HepG2 (cell line): ENCODE data around the gene PRR33. TPM values are rescaled to one million over a fixed set of nuclear protein-coding genes. Genes with fewer than 3 reads are reported as not detected.

Experiments used
- ATAC-seq: fragments of 200-7000 bp; cut with Tn5 transposase; 3 replicates; pipeline ENCODE4 v1.9.1; 2020; ENCODE audit warnings: mild to moderate bottlenecking, moderate library complexity
- BruUV-seq: library from RNA; stranded (reverse); fragments of 400-500 nt; replicated peaks from 2 replicates; lab custom pipeline; 2021; lab: Mats Ljungman, UMichigan
- CTCF ChIA-PET: fragments of 300-600 bp; formaldehyde crosslinking; extraction: SDS; loops from one replicate; lab custom pipeline; 2021; ENCODE audit warnings: low total read pairs, inconsistent platforms, low intra/inter-chr PET ratio; lab: Yijun Ruan, JAX
- POLR2A ChIA-PET: fragments of 350-600 bp; sonication (Branson Sonifier 250); formaldehyde crosslinking; loops from one replicate; lab custom pipeline; 2020; ENCODE audit warnings: antibody characterized with exemption, inconsistent platforms; lab: Yijun Ruan, JAX
- DNase-seq: peaks from one replicate; pipeline ENCODE4 v3.0.0-alpha.2; 2015; ENCODE audit warnings: low spot score
- FAIRE-seq: peaks from 3 replicates; lab custom pipeline; 2011; peaks lifted over from hg19 to GRCh38; lab: Jason Lieb, UNC
- H2AFZ ChIP-seq: one replicate; pipeline ENCODE4 v1.6.1; 2011; ENCODE audit warnings: low read length, inconsistent platforms
- H3K27ac ChIP-seq: fragments of 300-600 bp; 3 replicates; pipeline ENCODE4 v1.8.0; 2011; ENCODE audit warnings: mixed run types, mild to moderate bottlenecking, mixed read lengths, low read length, inconsistent platforms; ENCODE audit not compliant: insufficient read depth; ENCODE audit errors: extremely low read length
- H3K27me3 ChIP-seq, 2 experiments: fragments of 200-600 bp in 1 of 2; 2 replicates in 1 of 2; 3 replicates in 1 of 2; pipeline versions ENCODE4 v1.6.0 to v1.8.0; 2011; ENCODE audit warnings: low read length in 2 of 2, mild to moderate bottlenecking in 2 of 2, moderate library complexity in 2 of 2, inconsistent platforms in 1 of 2; ENCODE audit not compliant: insufficient read depth in 2 of 2, control insufficient read depth in 1 of 2
- H3K36me3 ChIP-seq, 2 experiments: fragments of 200-600 bp in 1 of 2; replicated peaks in 1 of 2; 2 replicates in 1 of 2; 3 replicates in 1 of 2; pipeline versions ENCODE4 v1.5.1 to v1.8.0; 2011; ENCODE audit warnings: low read length in 2 of 2, inconsistent platforms in 1 of 2; ENCODE audit not compliant: insufficient read depth in 2 of 2, control insufficient read depth in 1 of 2
- H3K4me1 ChIP-seq: 2 replicates; pipeline ENCODE4 v1.5.1; 2012; ENCODE audit warnings: low read length, inconsistent platforms; ENCODE audit not compliant: insufficient read depth
- H3K4me2 ChIP-seq: 2 replicates; pipeline ENCODE4 v1.6.0; 2011; ENCODE audit warnings: low read depth, low read length, inconsistent platforms
- H3K4me3 ChIP-seq, 3 experiments: fragments of 200-600 bp in 1 of 3; sonication (generic), shearing (Covaris generic) in 1 of 3; replicated peaks in 1 of 3; 2 replicates each; pipeline ENCODE4 v1.5.1; 2011 to 2016; ENCODE audit warnings: low read length in 3 of 3, inconsistent platforms in 2 of 3, low read depth in 2 of 3, mild to moderate bottlenecking in 2 of 3, control low read depth in 1 of 3, mixed read lengths in 1 of 3; ENCODE audit not compliant: insufficient read depth in 1 of 3
- H3K79me2 ChIP-seq: one replicate; pipeline ENCODE4 v1.6.1; 2011; ENCODE audit warnings: low read length, inconsistent platforms; ENCODE audit not compliant: insufficient read depth
- H3K9ac ChIP-seq: 2 replicates; pipeline ENCODE4 v1.6.0; 2011; ENCODE audit warnings: mild to moderate bottlenecking, low read depth, low read length, inconsistent platforms; ENCODE audit not compliant: insufficient read depth
- H3K9me3 ChIP-seq: 2 replicates; pipeline ENCODE4 v1.5.1; 2012; ENCODE audit warnings: mild to moderate bottlenecking, low read length
- H4K20me1 ChIP-seq: 2 replicates; pipeline ENCODE4 v1.6.0; 2011; ENCODE audit warnings: inconsistent platforms, mild to moderate bottlenecking, low read length, moderate library complexity; ENCODE audit not compliant: insufficient read depth
- SMARCC2 ChIP-seq: fragments of 450-650 bp; IDR thresholded peaks from 2 replicates; pipeline ENCODE4 v1.6.1; 2017; ENCODE audit warnings: antibody characterized with exemption, mild to moderate bottlenecking
- ZBTB38 ChIP-seq: sonication (generic); formaldehyde crosslinking; IDR thresholded peaks from 2 replicates; pipeline ENCODE4 v1.5.1; 2020; ENCODE audit warnings: mild to moderate bottlenecking, missing genetic modification reagents
- ZNF280B ChIP-seq: sonication (generic); formaldehyde crosslinking; IDR thresholded peaks from 2 replicates; pipeline ENCODE4 v1.5.0; 2020; ENCODE audit warnings: missing genetic modification reagents, mild to moderate bottlenecking, borderline replicate concordance
- ZNF318 ChIP-seq: sonication (generic); formaldehyde crosslinking; IDR thresholded peaks from 2 replicates; pipeline ENCODE4 v1.4.0; 2020; ENCODE audit warnings: mild to moderate bottlenecking, missing genetic modification reagents
- ZNF800 ChIP-seq: sonication (generic); formaldehyde crosslinking; IDR thresholded peaks from 2 replicates; pipeline ENCODE4 v1.4.0; 2020; ENCODE audit warnings: missing genetic modification reagents
- WGBS: methylation state at CpG from one replicate; pipeline ENCODE4 v1.1.6; 2017; ENCODE audit warnings: low lambda C conversion rate; 5-methylcytosine and 5-hydroxymethylcytosine counted together
- in situ Hi-C: cut with HindIII; loops from 2 replicates; pipeline ENCODE4 v1.10.0; 2017; ENCODE audit warnings: low pct_unique_long_range_greater_than_20kb; ENCODE audit not compliant: extremely low pct_ligation_motif_present
- intact Hi-C: fragments of 100-400 bp; cut with micrococcal nuclease; formaldehyde crosslinking; loops from one replicate; pipeline ENCODE4 v1.10.0; 2022; ENCODE audit not compliant: unreplicated experiment
- polyA plus RNA-seq, 8 experiments: library from polyadenylated mRNA; depleted of rRNA in 3 of 8; stranded (reverse) in 7 of 8; unstranded in 1 of 8; fragments of >200 nt; fragmentation: Illumina TruSeq in 4 of 8; extraction: Trizol in 4 of 8; gene quantifications; 2 replicates each; pipeline versions ENCODE4 v1.2.1 to v1.2.3, GENCODE V29; 2011 to 2016; ENCODE audit warnings: low read depth in 4 of 8, missing spikeins in 1 of 8, mixed read lengths in 1 of 8; ENCODE audit not compliant: insufficient read depth in 1 of 8
- total RNA-seq, 5 experiments: library from RNA; depleted of rRNA; stranded (reverse); fragments of >200 nt; fragmentation: Illumina TruSeq; extraction: Trizol; gene quantifications; 2 replicates each; pipeline ENCODE4 v1.2.3, GENCODE V29; 2016; ENCODE audit warnings: low read depth in 1 of 5

The PRR33 gene
- total and polyA plus RNA-seq, 2 of the 13 experiments (the other 11 are each of a cell fraction or from before 2014, with no cell fraction given): not detected

- Histone ChIP-seq H3K27me3 (peaks cover 23 to 67% of the 10 kb centered on the region in 2 experiments), H3K27ac (no peak overlapping the region), H3K79me2 (no peaks in the 10 kb centered on the region), H3K9me3 (no peaks in the 10 kb centered on the region), H3K36me3 (no peaks in the 10 kb centered on the region), H3K4me3 (no peak overlapping the region), H3K4me1 (peaks cover 38% of the 10 kb centered on the region), H3K9ac (no peak overlapping the region), H3K4me2 (no peak overlapping the region), H4K20me1 (no peaks in the 10 kb centered on the region), H2AFZ (no peak overlapping the region)
- BruUV-seq: no TSS peak
- WGBS: 75% methylated on average over 31 of the region's 34 CpGs
- ChIA-PET POLR2A (no interaction called here), CTCF (no interaction called here)
- TF ChIP-seq ZBTB38 (CRISPR knock-in tag) (peak; percentile 51; the same call in 1 of the 2 replicates), ZNF318 (CRISPR knock-in tag) (no peak), ZNF280B (CRISPR knock-in tag) (no peak), SMARCC2 (no peak), ZNF800 (CRISPR knock-in tag) (no peak)
- in situ Hi-C loops: no loop called here
- DNase-seq (no peak), ATAC-seq (no peak), FAIRE-seq (no peak)
- intact Hi-C loops: no loop called here
Observed at GRCh38 chr11:1847006-1847735, 44.5 kb downstream of the PRR33 start.
